CD4-positive, alpha-beta memory T cell (primary cell): ENCODE results near the gene PDIA5. TPM values are rescaled to one million over a fixed set of nuclear protein-coding genes. Genes with fewer than 3 reads are reported as not detected.

Experiments
- CTCF ChIA-PET: fragments of 350-600 bp; sonication (Branson Sonifier 250); formaldehyde crosslinking; loops from one replicate; lab custom pipeline; 2021; ENCODE audit warnings: inconsistent platforms; ENCODE audit not compliant: partially characterized antibody; lab: Charles Lee
- POLR2A ChIA-PET: fragments of 350-600 bp; sonication (Branson Sonifier 250); formaldehyde crosslinking; loops from one replicate; lab custom pipeline; 2021; ENCODE audit not compliant: partially characterized antibody; lab: Charles Lee
- DNase-seq, 5 donors: peaks; one replicate each; pipeline versions ENCODE4 v3.0.0 to v3.0.0-alpha.2; 2020 to 2022; ENCODE audit warnings: mixed read lengths in 1 of 5
- H3K27ac ChIP-seq: one replicate; pipeline ENCODE4 v1.7.0; 2013; ENCODE audit warnings: low read depth, low read length
- H3K27me3 ChIP-seq: 2 replicates; pipeline ENCODE4 v1.7.0; 2013; ENCODE audit warnings: mild to moderate bottlenecking, low read length, moderate library complexity; ENCODE audit not compliant: insufficient read depth
- H3K36me3 ChIP-seq: 2 replicates; pipeline ENCODE4 v1.7.0; 2013; ENCODE audit warnings: mild to moderate bottlenecking, low read length, moderate library complexity; ENCODE audit not compliant: insufficient read depth
- H3K4me1 ChIP-seq: 2 replicates; pipeline ENCODE4 v1.7.0; 2013; ENCODE audit warnings: mild to moderate bottlenecking, low read length, moderate library complexity; ENCODE audit not compliant: insufficient read depth
- H3K4me3 ChIP-seq, 2 donors: one replicate each; pipeline ENCODE4 v1.7.0; 2013; ENCODE audit warnings: low read length in 2 of 2, mild to moderate bottlenecking in 1 of 2
- H3K9me3 ChIP-seq, 2 donors: one replicate each; pipeline ENCODE4 v1.7.0; 2013; ENCODE audit warnings: low read length in 2 of 2, control low read depth in 1 of 2; ENCODE audit not compliant: control insufficient read depth in 1 of 2
- H3K27ac Mint-ChIP-seq, 7 donors: one replicate each; pipeline ENCODE4 v1.8.0; 2020 to 2021; ENCODE audit warnings: mixed read lengths in 7 of 7, mild to moderate bottlenecking in 6 of 7, inconsistent platforms in 3 of 7, moderate library complexity in 3 of 7
- H3K27me3 Mint-ChIP-seq, 2 donors: one replicate each; pipeline ENCODE4 v1.8.0; 2020 to 2021; ENCODE audit warnings: mixed read lengths in 2 of 2
- H3K36me3 Mint-ChIP-seq, 2 donors: one replicate each; pipeline ENCODE4 v1.8.0; 2020 to 2021; ENCODE audit warnings: mixed read lengths in 2 of 2, inconsistent platforms in 1 of 2, mild to moderate bottlenecking in 1 of 2
- H3K4me1 Mint-ChIP-seq, 4 donors: one replicate each; pipeline ENCODE4 v1.8.0; 2020 to 2021; ENCODE audit warnings: mixed read lengths in 4 of 4, mild to moderate bottlenecking in 1 of 4
- H3K4me3 Mint-ChIP-seq, 8 donors: one replicate each; pipeline ENCODE4 v1.8.0; 2020 to 2021; ENCODE audit warnings: mixed read lengths in 8 of 8, mild to moderate bottlenecking in 7 of 8, moderate library complexity in 6 of 8, inconsistent platforms in 3 of 8
- H3K9me3 Mint-ChIP-seq, 8 donors: one replicate each; pipeline ENCODE4 v1.8.0; 2020 to 2021; ENCODE audit warnings: mixed read lengths in 8 of 8, mild to moderate bottlenecking in 5 of 8, inconsistent platforms in 3 of 8, moderate library complexity in 1 of 8
- intact Hi-C: fragments of 100-400 bp; cut with micrococcal nuclease; formaldehyde crosslinking; loops from one replicate; pipeline ENCODE4 v1.15.1; 2023
- polyA plus RNA-seq, 2 donors: library from polyadenylated mRNA; unstranded; fragments of 300-500 nt; fragmentation: Illumina TruSeq; gene quantifications; one replicate each; pipeline ENCODE4 v1.2.3, GENCODE V29; 2021
- total RNA-seq, 2 experiments: library from RNA; stranded (reverse); gene quantifications; one replicate each; pipeline ENCODE4 v1.2.3, GENCODE V29; 2021

The PDIA5 gene
- total and polyA plus RNA-seq, 4 experiments from 2014 or later, result 3.0 to 7.0 (median 5.6) TPM

GRCh38 chr3:123063034-123063433 is 3.8 kb upstream of the PDIA5 start:
- Histone ChIP-seq H3K27me3 (no peaks in the 10 kb centered on the region), H3K36me3 (no peaks in the 10 kb centered on the region), H3K4me3 (no peak overlapping the region), H3K9me3 (no peaks in the 10 kb centered on the region), H3K27ac (no peak overlapping the region), H3K4me1 (peaks cover 5% of the 10 kb centered on the region)
- H3K27me3 Mint-ChIP-seq, result peaks cover 2 to 3% of the 10 kb centered on the region in 2 donors
- DNase-seq, result no peak
- H3K9me3 Mint-ChIP-seq, result no peaks in the 10 kb centered on the region
- no peaks in the 10 kb centered on the region for H3K36me3 Mint-ChIP-seq
- CTCF ChIA-PET, result no interaction called here
- intact Hi-C loops, result no loop called here
- H3K4me3 Mint-ChIP-seq, result no peak overlapping the region
- no peak overlapping the region for H3K27ac Mint-ChIP-seq
- H3K4me1 Mint-ChIP-seq, result peaks cover 4 to 12% (median 9%) of the 10 kb centered on the region in 4 donors
- POLR2A ChIA-PET, result no interaction called here

DNA sequence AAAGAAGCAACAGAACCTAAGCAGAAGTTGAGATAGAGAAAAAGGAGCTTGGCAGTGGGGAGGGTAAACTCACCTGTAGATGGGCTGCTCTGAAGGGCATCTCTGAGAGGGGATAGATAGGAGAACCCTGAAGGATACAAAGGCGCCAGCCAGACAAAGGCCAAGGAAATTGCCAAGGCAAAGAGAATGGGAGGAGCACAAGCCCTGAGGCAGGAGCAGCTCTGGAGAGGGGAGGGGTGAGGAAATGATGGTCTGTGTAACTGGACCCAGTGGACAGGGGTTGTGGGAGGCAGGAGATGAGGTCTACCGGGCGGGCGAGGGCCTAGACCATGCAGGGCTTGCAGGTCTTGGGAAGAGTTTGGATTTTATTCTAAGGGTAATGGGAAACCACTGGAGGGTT is 2.3 kb upstream of the PDIA5 start:
- intact Hi-C loops, result no loop called here
- Histone ChIP-seq H3K36me3 (no peaks in the 10 kb centered on the region), H3K27ac (no peak overlapping the region), H3K4me1 (peaks cover 8% of the 10 kb centered on the region), H3K4me3 (no peak overlapping the region), H3K27me3 (no peaks in the 10 kb centered on the region), H3K9me3 (no peaks in the 10 kb centered on the region)
- ChIA-PET POLR2A (no interaction called here), CTCF (no interaction called here)
- Mint-ChIP-seq H3K4me3 (peak overlapping the region in 4 of 8 donors; percentile 22 to 55 (median 42)), H3K27ac (peak overlapping the region in 1 of 7 donors; percentile 17), H3K4me1 (peaks cover 7 to 27% (median 11%) of the 10 kb centered on the region in 4 donors), H3K27me3 (peaks cover 2 to 3% of the 10 kb centered on the region in 2 donors), H3K9me3 (peaks cover 0 to 1% (median 0%) of the 10 kb centered on the region in 8 donors), H3K36me3 (no peaks in the 10 kb centered on the region)
- no peak for DNase-seq

DNA sequence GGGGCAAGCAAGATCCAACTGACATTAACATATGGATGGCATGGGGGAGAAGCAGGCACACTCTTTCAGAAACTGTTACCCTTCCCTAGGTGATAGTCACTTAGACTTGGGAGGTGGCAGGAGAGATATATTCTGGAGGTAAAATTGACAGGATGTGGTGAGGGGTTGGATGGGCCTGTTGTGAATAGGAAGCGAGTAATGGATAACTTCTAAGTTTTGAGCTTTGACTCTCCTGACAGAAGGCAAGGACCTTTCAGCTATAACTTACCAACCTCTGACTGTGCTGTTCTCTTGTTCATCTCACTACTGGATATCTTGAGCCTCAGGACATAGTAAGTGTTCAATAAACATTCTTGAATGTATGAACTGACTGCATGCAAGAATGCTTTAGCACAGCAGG is 1.9 kb upstream of the PDIA5 start:
- H3K9me3 ChIP-seq, result no peaks in the 10 kb centered on the region
- Mint-ChIP-seq H3K4me3 (peak overlapping the region in 2 of 8 donors; percentile 4 to 55), H3K27me3 (peaks cover 2 to 3% of the 10 kb centered on the region in 2 donors), H3K27ac (peak overlapping the region in 2 of 7 donors; percentile 39 to 45), H3K4me1 (peaks cover 7 to 29% (median 11%) of the 10 kb centered on the region in 4 donors), H3K9me3 (peaks cover 0 to 1% (median 0%) of the 10 kb centered on the region in 8 donors), H3K36me3 (no peaks in the 10 kb centered on the region)
- H3K4me3 ChIP-seq, result no peak overlapping the region
- POLR2A ChIA-PET, result interaction anchor here (0.6 kb wide), 1 partner anchor 1404 kb away, joined by 3 read pairs; the partner anchor contains the start of gene HCLS1
- CTCF ChIA-PET, result no interaction called here
- H3K27ac ChIP-seq, result no peak overlapping the region
- DNase-seq, result no peak
- no peaks in the 10 kb centered on the region for H3K27me3 ChIP-seq
- intact Hi-C loops, result no loop called here
- no peaks in the 10 kb centered on the region for H3K36me3 ChIP-seq
- H3K4me1 ChIP-seq, result peaks cover 8% of the 10 kb centered on the region

- peaks cover 0 to 1% (median 0%) of the 10 kb centered on the region in 8 donors for H3K9me3 Mint-ChIP-seq
- H3K4me3 ChIP-seq, result peak overlapping the region in 1 of 2 donors; percentile 66
- no peaks in the 10 kb centered on the region for H3K36me3 ChIP-seq
- peaks cover 8% of the 10 kb centered on the region for H3K4me1 ChIP-seq
- no peaks in the 10 kb centered on the region for H3K9me3 ChIP-seq
- peaks cover 7 to 29% (median 11%) of the 10 kb centered on the region in 4 donors for H3K4me1 Mint-ChIP-seq
- H3K27me3 Mint-ChIP-seq, result peaks cover 2 to 3% of the 10 kb centered on the region in 2 donors
- H3K4me3 Mint-ChIP-seq, result peak overlapping the region; percentile 74 to 88 (median 81)
- intact Hi-C loops, result no loop called here
- peak overlapping the region in 2 of 7 donors; percentile 54 to 85 for H3K27ac Mint-ChIP-seq
- no peaks in the 10 kb centered on the region for H3K36me3 Mint-ChIP-seq
- no peak for DNase-seq
- H3K27me3 ChIP-seq, result no peaks in the 10 kb centered on the region
- no peak overlapping the region for H3K27ac ChIP-seq
- ChIA-PET CTCF (interaction anchor here (1.6 kb wide), 1 partner anchor 19 kb away, joined by 3 read pairs; no protein-coding TSS in a partner anchor), POLR2A (interaction anchor here (0.8 to 1.1 kb wide), 3 partner anchors 10 to 273 kb away, joined by 3 read pairs; partner anchors contain the start of genes HSPBAP1 and SEC22A)
These were observed 278 bp upstream of the PDIA5 start for GRCh38 chr3:123066599-123066895.

GRCh38 chr3:123067689-123068600 is 1.1 kb downstream of the PDIA5 start:
- peaks cover 9 to 34% (median 12%) of the 10 kb centered on the region in 4 donors for H3K4me1 Mint-ChIP-seq
- Histone ChIP-seq H3K4me1 (peaks cover 8% of the 10 kb centered on the region), H3K36me3 (no peaks in the 10 kb centered on the region), H3K27me3 (no peaks in the 10 kb centered on the region), H3K4me3 (peak overlapping the region; percentile 64 to 66), H3K9me3 (no peaks in the 10 kb centered on the region), H3K27ac (no peak overlapping the region)
- ChIA-PET CTCF (interaction anchor here (1.4 kb wide), 1 partner anchor 39 kb away, joined by 7 read pairs; no protein-coding TSS in a partner anchor), POLR2A (interaction anchor here (0.9 to 1.1 kb wide), 2 partner anchors 134 to 274 kb away, joined by 3 read pairs; partner anchors contain the start of genes HSPBAP1 and SEC22A)
- peaks cover 0 to 1% (median 0%) of the 10 kb centered on the region in 8 donors for H3K9me3 Mint-ChIP-seq
- peaks cover 0 to 3% of the 10 kb centered on the region in 2 donors for H3K27me3 Mint-ChIP-seq
- intact Hi-C loops, result no loop called here
- peak overlapping the region in 4 of 7 donors; percentile 23 to 77 (median 64) for H3K27ac Mint-ChIP-seq
- peak overlapping the region; percentile 74 to 88 (median 84) for H3K4me3 Mint-ChIP-seq
- DNase-seq, result no peak
- H3K36me3 Mint-ChIP-seq, result no peaks in the 10 kb centered on the region

- H3K4me1 Mint-ChIP-seq, result peaks cover 9 to 36% (median 12%) of the 10 kb centered on the region in 4 donors
- Histone ChIP-seq H3K27ac (no peak overlapping the region), H3K9me3 (no peaks in the 10 kb centered on the region), H3K27me3 (no peaks in the 10 kb centered on the region), H3K4me1 (peaks cover 8% of the 10 kb centered on the region), H3K4me3 (no peak overlapping the region), H3K36me3 (no peaks in the 10 kb centered on the region)
- H3K27me3 Mint-ChIP-seq, result no peaks in the 10 kb centered on the region
- DNase-seq, result no peak
- ChIA-PET CTCF (no interaction called here), POLR2A (no interaction called here)
- intact Hi-C loops, result no loop called here
- H3K9me3 Mint-ChIP-seq, result peaks cover 0 to 1% (median 0%) of the 10 kb centered on the region in 8 donors
- H3K36me3 Mint-ChIP-seq, result no peaks in the 10 kb centered on the region
- peak overlapping the region in 7 of 8 donors; percentile 57 to 88 (median 77) for H3K4me3 Mint-ChIP-seq
- peak overlapping the region in 1 of 7 donors; percentile 12 for H3K27ac Mint-ChIP-seq
These were observed 2.0 kb downstream of the PDIA5 start for GRCh38 chr3:123068601-123069381.
